GM19463 (cell line): ENCODE data around the gene KRT38.
"Not testable (repeated sequence)": the region's sequence is repeated elsewhere in the genome, so short reads cannot be mapped to it uniquely, and the experiment has no call there.

Experiments
- ATAC-seq: cut with Tn5 transposase; IDR thresholded peaks from one replicate; pipeline ENCODE4 v1.9.1; 2021; ENCODE audit warnings: mild to moderate bottlenecking, moderate library complexity; ENCODE audit not compliant: unreplicated experiment

Gene KRT38

GRCh38 chr17:41424111-41424635 is 16.6 kb downstream of the KRT38 start, which contains the start of gene KRT37:
KRT37 (minus strand) TSS chr17:41424585; CDS start chr17:41424523, 62 bp downstream.
- no peak for ATAC-seq

- not testable (repeated sequence) for ATAC-seq
Measured at GRCh38 chr17:41422586-41422985, 18.2 kb downstream of the KRT38 start.

- no peak for ATAC-seq
Measured at GRCh38 chr17:41421617-41422016, 19.2 kb downstream of the KRT38 start.

- ATAC-seq = no peak
Measured at GRCh38 chr17:41421116-41421515, 19.7 kb downstream of the KRT38 start.

- ATAC-seq = no peak
Measured at GRCh38 chr17:41420134-41420533, 20.6 kb downstream of the KRT38 start.

- no peak for ATAC-seq
Measured at GRCh38 chr17:41419716-41420115, 21.1 kb downstream of the KRT38 start.

GRCh38 chr17:41418116-41418860 is 22.5 kb downstream of the KRT38 start:
- no peak for ATAC-seq

GRCh38 chr17:41417576-41418015 is 23.2 kb downstream of the KRT38 start:
- no peak for ATAC-seq

- ATAC-seq = no peak
Measured at GRCh38 chr17:41417127-41417526, 23.7 kb downstream of the KRT38 start.

GRCh38 chr17:41416479-41416878 is 24.3 kb downstream of the KRT38 start:
- no peak for ATAC-seq

GRCh38 chr17:41415833-41416335 is 24.9 kb downstream of the KRT38 start:
- no peak for ATAC-seq

- ATAC-seq = no peak
Measured at GRCh38 chr17:41415411-41415810, 25.4 kb downstream of the KRT38 start.

GRCh38 chr17:41413982-41414381 is 26.8 kb downstream of the KRT38 start:
- no peak for ATAC-seq

GRCh38 chr17:41413353-41413957 is 27.3 kb downstream of the KRT38 start:
- ATAC-seq = no peak

GRCh38 chr17:41411072-41411840 is 29.5 kb downstream of the KRT38 start:
- no peak for ATAC-seq

GRCh38 chr17:41407226-41407625 is 33.6 kb downstream of the KRT38 start:
- no peak for ATAC-seq

GRCh38 chr17:41406205-41406604 is 34.6 kb downstream of the KRT38 start:
- no peak for ATAC-seq

- no peak for ATAC-seq
Measured at GRCh38 chr17:41404024-41404671, 36.6 kb downstream of the KRT38 start.

- ATAC-seq = no peak
Measured at GRCh38 chr17:41403404-41404023, 37.3 kb downstream of the KRT38 start.

GRCh38 chr17:41402161-41402560 is 38.6 kb downstream of the KRT38 start:
- no peak for ATAC-seq
